ENCODE results near the gene SMARCC2. TPM values are rescaled to one million over a fixed set of nuclear protein-coding genes. Genes with fewer than 3 reads are reported as not detected.

Gene SMARCC2
- total and polyA plus RNA-seq, 2 of the 13 experiments (the other 11 are each of a cell fraction or from before 2014, with no cell fraction given), result 21.3 to 24.1 TPM

DNA sequence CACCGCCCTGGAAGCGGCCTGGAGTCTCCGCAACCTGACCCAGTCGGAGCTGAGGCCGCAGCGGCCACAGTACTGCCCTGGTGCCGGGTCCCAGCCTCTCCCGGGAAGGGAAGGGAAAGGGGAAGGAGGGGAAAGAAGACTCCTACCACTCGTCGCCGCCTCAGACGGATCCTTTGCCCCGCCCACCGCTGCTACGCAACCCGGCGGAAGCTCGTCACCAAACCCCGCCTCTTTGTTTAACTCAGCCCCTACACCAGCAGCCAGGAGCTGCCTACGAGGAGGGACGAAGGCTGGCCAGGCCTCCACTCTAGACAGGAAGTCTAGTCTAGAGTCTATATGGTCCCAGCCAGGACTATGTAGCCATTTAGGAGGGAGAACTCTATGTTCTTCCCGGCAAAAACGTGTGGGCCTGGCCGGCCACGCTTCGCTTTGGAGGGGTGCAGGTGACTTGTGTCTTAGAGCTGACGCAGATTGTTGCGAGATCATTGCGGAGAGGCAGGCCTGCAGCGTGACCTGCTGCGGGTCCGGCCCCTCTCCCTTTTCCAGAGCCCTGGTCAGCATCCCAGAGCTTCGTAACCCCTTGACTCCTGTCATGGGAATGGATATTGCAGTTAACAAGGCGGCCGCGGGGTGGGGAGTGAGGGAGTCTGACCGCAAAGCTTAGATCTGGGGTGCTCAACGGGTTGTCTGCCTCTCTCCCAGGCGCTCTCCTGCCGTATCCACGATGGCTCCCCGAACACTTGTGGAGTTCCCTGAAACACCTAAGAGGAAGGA lies 32.7 kb upstream of the SMARCC2 start, which contains the start of gene RNF41 (continued):
- TF ChIP-seq, protein P1, sequence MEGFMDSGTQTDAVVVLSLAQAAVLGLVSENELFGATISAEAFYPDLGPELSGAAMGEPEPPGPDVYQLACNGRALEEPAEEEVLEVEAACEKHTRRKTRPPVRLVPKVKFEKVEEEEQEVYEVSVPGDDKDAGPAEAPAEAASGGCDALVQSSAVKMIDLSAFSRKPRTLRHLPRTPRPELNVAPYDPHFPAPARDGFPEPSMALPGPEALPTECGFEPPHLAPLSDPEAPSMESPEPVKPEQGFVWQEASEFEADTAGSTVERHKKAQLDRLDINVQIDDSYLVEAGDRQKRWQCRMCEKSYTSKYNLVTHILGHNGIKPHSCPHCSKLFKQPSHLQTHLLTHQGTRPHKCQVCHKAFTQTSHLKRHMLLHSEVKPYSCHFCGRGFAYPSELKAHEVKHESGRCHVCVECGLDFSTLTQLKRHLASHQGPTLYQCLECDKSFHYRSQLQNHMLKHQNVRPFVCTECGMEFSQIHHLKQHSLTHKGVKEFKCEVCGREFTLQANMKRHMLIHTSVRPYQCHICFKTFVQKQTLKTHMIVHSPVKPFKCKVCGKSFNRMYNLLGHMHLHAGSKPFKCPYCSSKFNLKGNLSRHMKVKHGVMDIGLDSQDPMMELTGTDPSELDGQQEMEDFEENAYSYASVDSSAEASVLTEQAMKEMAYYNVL (CRISPR knock-in tag; IDR thresholded peaks at IDR 0.05; ENCODE audit: borderline replicate concordance), result no peak
- TF ChIP-seq ZNF34 (CRISPR knock-in tag; IDR thresholded peaks at IDR 0.05; ENCODE audit: borderline replicate concordance), result no peak
- peak; percentile 56; the same call in 1 of the 2 replicates for TF ChIP-seq ZNF709 (CRISPR knock-in tag; IDR thresholded peaks at IDR 0.05)
- TF ChIP-seq ZFY (CRISPR knock-in tag; IDR thresholded peaks at IDR 0.05), result peak; percentile 93
- TF ChIP-seq NAIF1 (CRISPR knock-in tag; IDR thresholded peaks at IDR 0.05; ENCODE audit: borderline replicate concordance), result peak; percentile 37; the same call in 1 of the 2 replicates
- TF ChIP-seq, protein P2, sequence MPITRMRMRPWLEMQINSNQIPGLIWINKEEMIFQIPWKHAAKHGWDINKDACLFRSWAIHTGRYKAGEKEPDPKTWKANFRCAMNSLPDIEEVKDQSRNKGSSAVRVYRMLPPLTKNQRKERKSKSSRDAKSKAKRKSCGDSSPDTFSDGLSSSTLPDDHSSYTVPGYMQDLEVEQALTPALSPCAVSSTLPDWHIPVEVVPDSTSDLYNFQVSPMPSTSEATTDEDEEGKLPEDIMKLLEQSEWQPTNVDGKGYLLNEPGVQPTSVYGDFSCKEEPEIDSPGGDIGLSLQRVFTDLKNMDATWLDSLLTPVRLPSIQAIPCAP (CRISPR knock-in tag; IDR thresholded peaks at IDR 0.05; ENCODE audit: low read depth), result no peak; the same call in 1 of the 2 replicates
- TF ChIP-seq, protein P3, sequence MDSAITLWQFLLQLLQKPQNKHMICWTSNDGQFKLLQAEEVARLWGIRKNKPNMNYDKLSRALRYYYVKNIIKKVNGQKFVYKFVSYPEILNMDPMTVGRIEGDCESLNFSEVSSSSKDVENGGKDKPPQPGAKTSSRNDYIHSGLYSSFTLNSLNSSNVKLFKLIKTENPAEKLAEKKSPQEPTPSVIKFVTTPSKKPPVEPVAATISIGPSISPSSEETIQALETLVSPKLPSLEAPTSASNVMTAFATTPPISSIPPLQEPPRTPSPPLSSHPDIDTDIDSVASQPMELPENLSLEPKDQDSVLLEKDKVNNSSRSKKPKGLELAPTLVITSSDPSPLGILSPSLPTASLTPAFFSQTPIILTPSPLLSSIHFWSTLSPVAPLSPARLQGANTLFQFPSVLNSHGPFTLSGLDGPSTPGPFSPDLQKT (CRISPR knock-in tag; IDR thresholded peaks at IDR 0.05; ENCODE audit: borderline replicate concordance), result no peak
- no peak; the same call in 1 of the 2 replicates for TF ChIP-seq KDM5A (IDR thresholded peaks at IDR 0.05; ENCODE audit: borderline replicate concordance, low read length)
- TF ChIP-seq, protein P4, sequence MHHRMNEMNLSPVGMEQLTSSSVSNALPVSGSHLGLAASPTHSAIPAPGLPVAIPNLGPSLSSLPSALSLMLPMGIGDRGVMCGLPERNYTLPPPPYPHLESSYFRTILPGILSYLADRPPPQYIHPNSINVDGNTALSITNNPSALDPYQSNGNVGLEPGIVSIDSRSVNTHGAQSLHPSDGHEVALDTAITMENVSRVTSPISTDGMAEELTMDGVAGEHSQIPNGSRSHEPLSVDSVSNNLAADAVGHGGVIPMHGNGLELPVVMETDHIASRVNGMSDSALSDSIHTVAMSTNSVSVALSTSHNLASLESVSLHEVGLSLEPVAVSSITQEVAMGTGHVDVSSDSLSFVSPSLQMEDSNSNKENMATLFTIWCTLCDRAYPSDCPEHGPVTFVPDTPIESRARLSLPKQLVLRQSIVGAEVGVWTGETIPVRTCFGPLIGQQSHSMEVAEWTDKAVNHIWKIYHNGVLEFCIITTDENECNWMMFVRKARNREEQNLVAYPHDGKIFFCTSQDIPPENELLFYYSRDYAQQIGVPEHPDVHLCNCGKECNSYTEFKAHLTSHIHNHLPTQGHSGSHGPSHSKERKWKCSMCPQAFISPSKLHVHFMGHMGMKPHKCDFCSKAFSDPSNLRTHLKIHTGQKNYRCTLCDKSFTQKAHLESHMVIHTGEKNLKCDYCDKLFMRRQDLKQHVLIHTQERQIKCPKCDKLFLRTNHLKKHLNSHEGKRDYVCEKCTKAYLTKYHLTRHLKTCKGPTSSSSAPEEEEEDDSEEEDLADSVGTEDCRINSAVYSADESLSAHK (CRISPR knock-in tag; IDR thresholded peaks at IDR 0.05; ENCODE audit: borderline replicate concordance), result no peak
- 0 out of 2 replicates have a peak, but pooled peaks have one; percentile 69 for TF ChIP-seq ZNF253 (CRISPR knock-in tag; IDR thresholded peaks at IDR 0.05; ENCODE audit: borderline replicate concordance)
- TF ChIP-seq NONO (IDR thresholded peaks at IDR 0.05), result no peak
- peak; percentile 49; the same call in 1 of the 2 replicates for TF ChIP-seq NONO (CRISPR knock-in tag; conservative IDR thresholded peaks at IDR 0.05)
- TF ChIP-seq, protein P5, sequence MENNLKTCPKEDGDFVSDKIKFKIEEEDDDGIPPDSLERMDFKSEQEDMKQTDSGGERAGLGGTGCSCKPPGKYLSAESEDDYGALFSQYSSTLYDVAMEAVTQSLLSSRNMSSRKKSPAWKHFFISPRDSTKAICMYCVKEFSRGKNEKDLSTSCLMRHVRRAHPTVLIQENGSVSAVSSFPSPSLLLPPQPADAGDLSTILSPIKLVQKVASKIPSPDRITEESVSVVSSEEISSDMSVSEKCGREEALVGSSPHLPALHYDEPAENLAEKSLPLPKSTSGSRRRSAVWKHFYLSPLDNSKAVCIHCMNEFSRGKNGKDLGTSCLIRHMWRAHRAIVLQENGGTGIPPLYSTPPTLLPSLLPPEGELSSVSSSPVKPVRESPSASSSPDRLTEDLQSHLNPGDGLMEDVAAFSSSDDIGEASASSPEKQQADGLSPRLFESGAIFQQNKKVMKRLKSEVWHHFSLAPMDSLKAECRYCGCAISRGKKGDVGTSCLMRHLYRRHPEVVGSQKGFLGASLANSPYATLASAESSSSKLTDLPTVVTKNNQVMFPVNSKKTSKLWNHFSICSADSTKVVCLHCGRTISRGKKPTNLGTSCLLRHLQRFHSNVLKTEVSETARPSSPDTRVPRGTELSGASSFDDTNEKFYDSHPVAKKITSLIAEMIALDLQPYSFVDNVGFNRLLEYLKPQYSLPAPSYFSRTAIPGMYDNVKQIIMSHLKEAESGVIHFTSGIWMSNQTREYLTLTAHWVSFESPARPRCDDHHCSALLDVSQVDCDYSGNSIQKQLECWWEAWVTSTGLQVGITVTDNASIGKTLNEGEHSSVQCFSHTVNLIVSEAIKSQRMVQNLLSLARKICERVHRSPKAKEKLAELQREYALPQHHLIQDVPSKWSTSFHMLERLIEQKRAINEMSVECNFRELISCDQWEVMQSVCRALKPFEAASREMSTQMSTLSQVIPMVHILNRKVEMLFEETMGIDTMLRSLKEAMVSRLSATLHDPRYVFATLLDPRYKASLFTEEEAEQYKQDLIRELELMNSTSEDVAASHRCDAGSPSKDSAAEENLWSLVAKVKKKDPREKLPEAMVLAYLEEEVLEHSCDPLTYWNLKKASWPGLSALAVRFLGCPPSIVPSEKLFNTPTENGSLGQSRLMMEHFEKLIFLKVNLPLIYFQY (CRISPR knock-in tag; IDR thresholded peaks at IDR 0.05; ENCODE audit: borderline replicate concordance), result peak; percentile 72
